Stimulated activated CD8-positive, alpha-beta memory T cell treated with anti-CD3 and anti-CD28 coated beads, Interleukin-12 subunit alpha, Interleukin-12 subunit beta, amount 100 ng/mL, for 1 hour (primary cell): ENCODE results near the gene USP6NL.

Source experiments
- DNase-seq: peaks from one replicate; pipeline ENCODE4 v3.0.0-alpha.2; 2020; ENCODE audit warnings: low read depth

Gene USP6NL

GRCh38 chr10:11551104-11551503, 60.3 kb downstream of the USP6NL start:
- no peak for DNase-seq

GRCh38 chr10:11548768-11549099, 62.7 kb downstream of the USP6NL start:
- no peak for DNase-seq

- no peak for DNase-seq
These were observed 63.2 kb downstream of the USP6NL start for GRCh38 chr10:11548065-11548767.

- DNase-seq: no peak
These were observed 64.9 kb downstream of the USP6NL start for GRCh38 chr10:11546581-11546980.

- no peak for DNase-seq
These were observed 70.2 kb downstream of the USP6NL start for GRCh38 chr10:11541296-11541695.

GRCh38 chr10:11539191-11539868, 72.1 kb downstream of the USP6NL start:
- DNase-seq: no peak

- no peak for DNase-seq
These were observed 72.6 kb downstream of the USP6NL start for GRCh38 chr10:11538834-11539190.

- no peak for DNase-seq
These were observed 75.2 kb downstream of the USP6NL start for GRCh38 chr10:11536228-11536627.

- DNase-seq: no peak
These were observed 76.0 kb downstream of the USP6NL start for GRCh38 chr10:11535346-11535959.

GRCh38 chr10:11533328-11533781, 78.1 kb downstream of the USP6NL start:
- no peak for DNase-seq

- DNase-seq: no peak
These were observed 79.1 kb downstream of the USP6NL start for GRCh38 chr10:11532306-11532705.

GRCh38 chr10:11530806-11531205, 80.6 kb downstream of the USP6NL start:
- no peak for DNase-seq

- no peak for DNase-seq
These were observed 82.1 kb downstream of the USP6NL start for GRCh38 chr10:11529276-11529903.

- no peak for DNase-seq
These were observed 83.2 kb downstream of the USP6NL start for GRCh38 chr10:11528286-11528685.

GRCh38 chr10:11527691-11528255, 83.7 kb downstream of the USP6NL start:
- DNase-seq: no peak

GRCh38 chr10:11527068-11527467, 84.4 kb downstream of the USP6NL start:
- no peak for DNase-seq

- no peak for DNase-seq
These were observed 85.9 kb downstream of the USP6NL start for GRCh38 chr10:11525503-11525902.

GRCh38 chr10:11522821-11523245, 88.6 kb downstream of the USP6NL start:
- no peak for DNase-seq

GRCh38 chr10:11521860-11522259, 89.6 kb downstream of the USP6NL start:
- DNase-seq: no peak

GRCh38 chr10:11520892-11521291, 90.6 kb downstream of the USP6NL start:
- no peak for DNase-seq

GRCh38 chr10:11517150-11517549, 94.3 kb downstream of the USP6NL start:
- no peak for DNase-seq

GRCh38 chr10:11516431-11516746, 95.1 kb downstream of the USP6NL start:
- DNase-seq: no peak
